ENCODE results near the gene TRAPPC2. TPM values are rescaled to one million over a fixed set of nuclear protein-coding genes. Genes with fewer than 3 reads are reported as not detected.

TRAPPC2 gene
- total RNA-seq, 1 experiment from 2014 or later, result 20.8 TPM

- no TSS peak for BruUV-seq (replicated peaks)
- Mint-ChIP-seq H3K36me3 (ENCODE audit: insufficient read depth, unreplicated experiment) (peaks cover 22% of the 10 kb centered on the region), H3K27me3 (ENCODE audit: unreplicated experiment) (no peaks in the 10 kb centered on the region), H3K4me1 (ENCODE audit: low read depth, unreplicated experiment) (peaks cover 61% of the 10 kb centered on the region), H3K9me3 (ENCODE audit: low read depth, unreplicated experiment) (no peaks in the 10 kb centered on the region), H3K27ac (ENCODE audit: unreplicated experiment) (no peak overlapping the region), H3K4me3 (ENCODE audit: low read depth, unreplicated experiment) (peak overlapping the region; percentile 5)
- TF ChIP-seq CTCF (IDR thresholded peaks at IDR 0.05; ENCODE audit: unreplicated experiment), result no peak
- CTCF ChIA-PET, result interaction anchor here (1.1 to 1.2 kb wide), 2 partner anchors 46 to 139 kb away, joined by 3 to 4 read pairs; partner anchors contain the start of gene TCEANC
- intact Hi-C loops (cut with micrococcal nuclease; ENCODE audit: unreplicated experiment), result no loop called here
- DNase-seq, result peak; percentile 32
Observed at GRCh38 chrX:13699183-13699826, 35.1 kb downstream of the TRAPPC2 start.

GRCh38 chrX:13698432-13698831, 36.0 kb downstream of the TRAPPC2 start:
- no peak overlapping the region for H3K27ac Mint-ChIP-seq (ENCODE audit: unreplicated experiment)
- TF ChIP-seq CTCF (IDR thresholded peaks at IDR 0.05; ENCODE audit: unreplicated experiment), result no peak
- H3K4me1 Mint-ChIP-seq (ENCODE audit: low read depth, unreplicated experiment), result peaks cover 66% of the 10 kb centered on the region
- H3K4me3 Mint-ChIP-seq (ENCODE audit: low read depth, unreplicated experiment), result no peak overlapping the region
- intact Hi-C loops (cut with micrococcal nuclease; ENCODE audit: unreplicated experiment), result no loop called here
- H3K36me3 Mint-ChIP-seq (ENCODE audit: insufficient read depth, unreplicated experiment), result peaks cover 25% of the 10 kb centered on the region
- no peaks in the 10 kb centered on the region for H3K9me3 Mint-ChIP-seq (ENCODE audit: low read depth, unreplicated experiment)
- no TSS peak for BruUV-seq (replicated peaks)
- CTCF ChIA-PET, result interaction anchor here (0.7 to 1.2 kb wide), 2 partner anchors 45 to 545 kb away, joined by 3 to 4 read pairs; partner anchors contain the start of gene TCEANC
- no peaks in the 10 kb centered on the region for H3K27me3 Mint-ChIP-seq (ENCODE audit: unreplicated experiment)
- DNase-seq, result no peak

GRCh38 chrX:13697976-13698375, 36.4 kb downstream of the TRAPPC2 start:
- no peak for TF ChIP-seq CTCF (IDR thresholded peaks at IDR 0.05; ENCODE audit: unreplicated experiment)
- Mint-ChIP-seq H3K27ac (ENCODE audit: unreplicated experiment) (no peak overlapping the region), H3K9me3 (ENCODE audit: low read depth, unreplicated experiment) (no peaks in the 10 kb centered on the region), H3K36me3 (ENCODE audit: insufficient read depth, unreplicated experiment) (peaks cover 30% of the 10 kb centered on the region), H3K27me3 (ENCODE audit: unreplicated experiment) (no peaks in the 10 kb centered on the region), H3K4me1 (ENCODE audit: low read depth, unreplicated experiment) (peaks cover 70% of the 10 kb centered on the region), H3K4me3 (ENCODE audit: low read depth, unreplicated experiment) (no peak overlapping the region)
- intact Hi-C loops (cut with micrococcal nuclease; ENCODE audit: unreplicated experiment), result no loop called here
- CTCF ChIA-PET, result interaction anchor here (1.2 kb wide), 1 partner anchor 45 kb away, joined by 4 read pairs; the partner anchor contains the start of gene TCEANC
- DNase-seq, result no peak
- BruUV-seq (replicated peaks), result no TSS peak

GRCh38 chrX:13697455-13697854, 37.0 kb downstream of the TRAPPC2 start:
- no peak for TF ChIP-seq CTCF (IDR thresholded peaks at IDR 0.05; ENCODE audit: unreplicated experiment)
- no TSS peak for BruUV-seq (replicated peaks)
- Mint-ChIP-seq H3K4me3 (ENCODE audit: low read depth, unreplicated experiment) (no peak overlapping the region), H3K36me3 (ENCODE audit: insufficient read depth, unreplicated experiment) (peaks cover 35% of the 10 kb centered on the region), H3K27ac (ENCODE audit: unreplicated experiment) (no peak overlapping the region), H3K27me3 (ENCODE audit: unreplicated experiment) (no peaks in the 10 kb centered on the region), H3K9me3 (ENCODE audit: low read depth, unreplicated experiment) (no peaks in the 10 kb centered on the region), H3K4me1 (ENCODE audit: low read depth, unreplicated experiment) (peaks cover 70% of the 10 kb centered on the region)
- intact Hi-C loops (cut with micrococcal nuclease; ENCODE audit: unreplicated experiment), result no loop called here
- CTCF ChIA-PET, result interaction anchor here (1.0 kb wide), 1 partner anchor 40 kb away, joined by 3 read pairs; no protein-coding TSS in a partner anchor
- no peak for DNase-seq

Measured in Calu3 (cell line).